ENCODE results near the gene SEC14L3. TPM values are rescaled to one million over a fixed set of nuclear protein-coding genes. Genes with fewer than 3 reads are reported as not detected.

Gene SEC14L3
- total RNA-seq, 6 experiments from 2014 or later: 0.31 to 1.1 (median 0.55) TPM; not detected in 2

- DNase-seq: no peak
- Histone ChIP-seq H3K27ac (peak overlapping the region in 1 of 3 donors; percentile 29), H3K36me3 (peaks cover 0 to 16% (median 0%) of the 10 kb centered on the region in 4 donors), H3K4me3 (no peak overlapping the region), H3K27me3 (no peaks in the 10 kb centered on the region), H3K4me1 (peaks cover 0 to 29% (median 5%) of the 10 kb centered on the region in 4 donors), H3K9me3 (no peaks in the 10 kb centered on the region)
- ATAC-seq: no peak
- 83% methylated on average over 3 of the region's 5 CpGs for WGBS (ENCODE audit: insufficient coverage, low coverage, low lambda C conversion rate, missing lambda C conversion rate)
- intact Hi-C loops (cut with DNase I): no loop called here
- no peak for TF ChIP-seq POLR2A (IDR thresholded peaks at IDR 0.05)
- TF ChIP-seq CTCF (IDR thresholded peaks at IDR 0.05): no peak
These were observed 14.3 kb upstream of the SEC14L3 start for GRCh38 chr22:30486118-30486517.

GRCh38 chr22:30485362-30485988 is 13.7 kb upstream of the SEC14L3 start:
- ATAC-seq (peak; percentile 86 to 93 (median 88)), DNase-seq (peak; percentile 68 to 81 (median 81))
- Histone ChIP-seq H3K4me3 (no peak overlapping the region), H3K9me3 (no peaks in the 10 kb centered on the region), H3K36me3 (peaks cover 0 to 9% (median 0%) of the 10 kb centered on the region in 4 donors), H3K4me1 (peaks cover 0 to 29% (median 5%) of the 10 kb centered on the region in 4 donors), H3K27ac (peak overlapping the region in 1 of 3 donors; percentile 29), H3K27me3 (no peaks in the 10 kb centered on the region)
- intact Hi-C loops (cut with DNase I): loop anchor here in 1 of 2 donors (2.0 kb wide), 1 partner anchor 39 kb away; no protein-coding TSS in a partner anchor
- WGBS (ENCODE audit: insufficient coverage, low coverage, low lambda C conversion rate, missing lambda C conversion rate): 6% methylated on average over 3 of the region's 18 CpGs
- TF ChIP-seq CTCF (IDR thresholded peaks at IDR 0.05) (peak; percentile 93 to 99 (median 99)), POLR2A (IDR thresholded peaks at IDR 0.05) (no peak)

GRCh38 chr22:30483169-30483568 is 11.4 kb upstream of the SEC14L3 start:
- Histone ChIP-seq H3K36me3 (no peaks in the 10 kb centered on the region), H3K9me3 (no peaks in the 10 kb centered on the region), H3K27ac (no peak overlapping the region), H3K4me1 (peaks cover 0 to 29% (median 5%) of the 10 kb centered on the region in 4 donors), H3K27me3 (no peaks in the 10 kb centered on the region), H3K4me3 (no peak overlapping the region)
- WGBS (ENCODE audit: insufficient coverage, low coverage, low lambda C conversion rate, missing lambda C conversion rate): 100% methylated on average over 1 of the region's 1 CpG
- intact Hi-C loops (cut with DNase I): no loop called here
- DNase-seq: no peak
- no peak for TF ChIP-seq POLR2A (IDR thresholded peaks at IDR 0.05)
- TF ChIP-seq CTCF (IDR thresholded peaks at IDR 0.05): no peak
- ATAC-seq: no peak

- intact Hi-C loops (cut with DNase I): no loop called here
- Histone ChIP-seq H3K27ac (no peak overlapping the region), H3K36me3 (no peaks in the 10 kb centered on the region), H3K27me3 (no peaks in the 10 kb centered on the region), H3K4me1 (peaks cover 0 to 18% (median 5%) of the 10 kb centered on the region in 4 donors), H3K9me3 (no peaks in the 10 kb centered on the region), H3K4me3 (no peak overlapping the region)
- DNase-seq (peak in 1 of 3 donors; percentile 35), ATAC-seq (no peak)
- TF ChIP-seq POLR2A (IDR thresholded peaks at IDR 0.05) (no peak), CTCF (IDR thresholded peaks at IDR 0.05) (no peak)
- WGBS (ENCODE audit: insufficient coverage, low coverage, low lambda C conversion rate, missing lambda C conversion rate): 63% methylated on average over 2 of the region's 5 CpGs
These were observed 9.9 kb upstream of the SEC14L3 start for GRCh38 chr22:30481711-30482110.

Data from right lobe of liver (tissue), 6 donors.